HL-60 (cell line): ENCODE results near the gene FBXW4.
A peak's percentile ranks its signal among the peaks of the same experiment; 100 is the strongest.
"Not testable (repeated sequence)": the region's sequence is repeated elsewhere in the genome, so short reads cannot be mapped to it uniquely, and the experiment has no call there.

ENCODE experiments used
- DNase-seq, 2 experiments: peaks; one replicate each; pipeline ENCODE4 v3.0.0-alpha.2; 2010 to 2020; ENCODE audit warnings: low read depth in 1 of 2, low spot score in 1 of 2
- H3K27ac ChIP-seq: fragments of 250-450 bp; sonication (Bioruptor Pico); replicated peaks from 2 replicates; pipeline ENCODE4 v1.5.1; 2020; ENCODE audit warnings: mild to moderate bottlenecking, moderate library complexity
- H3K27me3 ChIP-seq: fragments of 250-450 bp; sonication (Bioruptor Pico); 2 replicates; pipeline ENCODE4 v1.5.1; 2021; ENCODE audit warnings: mild to moderate bottlenecking, moderate library complexity; ENCODE audit not compliant: insufficient read depth, poor library complexity, severe bottlenecking
- H3K4me3 ChIP-seq: replicated peaks from 2 replicates; pipeline ENCODE4 v1.5.1; 2011; ENCODE audit warnings: mild to moderate bottlenecking, control low read depth, low read length; ENCODE audit not compliant: insufficient read depth
- GABPA ChIP-seq: IDR thresholded peaks from 2 replicates; pipeline ENCODE4 v1.6.1; 2012; ENCODE audit warnings: low read depth
- POLR2AphosphoS5 ChIP-seq: IDR thresholded peaks from 2 replicates; pipeline ENCODE4 v1.6.1; 2012; ENCODE audit warnings: low read depth
- REST ChIP-seq: IDR thresholded peaks from 2 replicates; pipeline ENCODE4 v1.6.1; 2012; ENCODE audit warnings: low read depth; ENCODE audit not compliant: insufficient replicate concordance
- SPI1 ChIP-seq: IDR thresholded peaks from 2 replicates; pipeline ENCODE4 v1.6.1; 2012; ENCODE audit warnings: low read depth, mild to moderate bottlenecking, borderline replicate concordance
- TF ChIP-seq, protein P1 (sequence below): IDR thresholded peaks from one replicate; pipeline ENCODE4 v1.5.1; 2011; ENCODE audit warnings: low read length, control low read depth, inconsistent platforms; ENCODE audit not compliant: insufficient read depth

Gene FBXW4

GRCh38 chr10:101595591-101596433 is 99.2 kb downstream of the FBXW4 start:
- no peak for DNase-seq
- TF ChIP-seq, protein P1, sequence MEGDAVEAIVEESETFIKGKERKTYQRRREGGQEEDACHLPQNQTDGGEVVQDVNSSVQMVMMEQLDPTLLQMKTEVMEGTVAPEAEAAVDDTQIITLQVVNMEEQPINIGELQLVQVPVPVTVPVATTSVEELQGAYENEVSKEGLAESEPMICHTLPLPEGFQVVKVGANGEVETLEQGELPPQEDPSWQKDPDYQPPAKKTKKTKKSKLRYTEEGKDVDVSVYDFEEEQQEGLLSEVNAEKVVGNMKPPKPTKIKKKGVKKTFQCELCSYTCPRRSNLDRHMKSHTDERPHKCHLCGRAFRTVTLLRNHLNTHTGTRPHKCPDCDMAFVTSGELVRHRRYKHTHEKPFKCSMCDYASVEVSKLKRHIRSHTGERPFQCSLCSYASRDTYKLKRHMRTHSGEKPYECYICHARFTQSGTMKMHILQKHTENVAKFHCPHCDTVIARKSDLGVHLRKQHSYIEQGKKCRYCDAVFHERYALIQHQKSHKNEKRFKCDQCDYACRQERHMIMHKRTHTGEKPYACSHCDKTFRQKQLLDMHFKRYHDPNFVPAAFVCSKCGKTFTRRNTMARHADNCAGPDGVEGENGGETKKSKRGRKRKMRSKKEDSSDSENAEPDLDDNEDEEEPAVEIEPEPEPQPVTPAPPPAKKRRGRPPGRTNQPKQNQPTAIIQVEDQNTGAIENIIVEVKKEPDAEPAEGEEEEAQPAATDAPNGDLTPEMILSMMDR: no peak
- TF ChIP-seq POLR2AphosphoS5: no peak
- TF ChIP-seq GABPA: no peak
- no peak for TF ChIP-seq REST
- no peak for TF ChIP-seq SPI1
- H3K27me3 ChIP-seq: no peaks in the 10 kb centered on the region
- no peak overlapping the region for H3K4me3 ChIP-seq
- H3K27ac ChIP-seq: no peak overlapping the region

DNA sequence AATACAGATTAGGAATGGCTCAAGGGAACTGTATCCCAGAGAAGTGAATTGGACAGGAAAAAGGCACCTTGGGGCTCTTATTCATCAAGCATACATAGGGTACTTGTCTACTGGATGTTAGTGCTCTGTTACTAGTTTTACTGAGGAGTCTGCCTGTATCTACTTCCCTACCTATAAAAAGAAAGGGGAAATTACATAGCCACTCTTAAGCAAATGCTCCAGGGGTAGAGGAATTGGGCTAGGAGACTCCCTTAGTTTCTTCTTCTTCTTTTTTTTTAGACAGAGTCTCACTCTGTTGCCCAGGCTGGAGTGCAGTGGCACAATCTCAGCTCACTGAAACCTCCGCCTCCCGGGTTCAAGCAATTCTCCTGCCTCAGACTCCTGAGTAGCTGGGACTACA is 101.6 kb downstream of the FBXW4 start:
- H3K27me3 ChIP-seq, H3K27ac ChIP-seq, H3K4me3 ChIP-seq: not testable (repeated sequence)
- peak in 1 of 2 experiments; percentile 31 for DNase-seq

DNA sequence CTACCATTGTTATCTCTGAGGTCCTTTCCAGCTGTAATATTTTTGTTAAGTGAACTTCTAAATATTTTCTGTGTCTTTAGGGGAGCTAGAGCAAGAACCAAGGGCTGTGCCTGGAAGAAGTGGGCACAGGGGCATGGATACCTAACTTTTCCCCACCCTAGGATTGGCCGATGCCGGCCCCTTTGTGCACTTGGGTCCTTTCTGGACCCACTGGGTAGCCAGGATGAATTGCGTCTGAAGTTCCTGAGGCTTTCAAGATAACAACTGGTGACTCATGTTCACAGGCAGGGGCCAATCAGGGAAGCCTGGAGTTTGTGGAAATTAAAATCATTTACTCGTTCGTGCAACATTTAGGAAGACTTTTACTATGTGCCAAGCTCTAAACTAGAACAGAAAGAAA is 106.1 kb downstream of the FBXW4 start:
- peak overlapping the region; percentile 74; the same call in 1 of the 2 replicates for H3K27ac ChIP-seq
- H3K27me3 ChIP-seq: no peaks in the 10 kb centered on the region
- H3K4me3 ChIP-seq: peak overlapping the region; percentile 83
- TF ChIP-seq, protein P1: no peak
- TF ChIP-seq REST: no peak
- no peak for DNase-seq

GRCh38 chr10:101587725-101588653 is 107.0 kb downstream of the FBXW4 start, which contains the start of the genes DPCD and POLL:
TSS of gene DPCD (plus strand) at chr10:101588321. CDS start at chr10:101588337, 16 bp downstream.
TSS of gene POLL (minus strand) at chr10:101588257. CDS start at chr10:101587360, 897 bp downstream.
- peak within 1 kb of the TSS; percentile 83 for H3K4me3 ChIP-seq
- TF ChIP-seq, protein P1: no peak
- TF ChIP-seq POLR2AphosphoS5 (no peak), SPI1 (peak; percentile 18; the same call in 1 of the 2 replicates), REST (no peak), GABPA (peak; percentile 96)
- DNase-seq: peak; percentile 81 to 96
- H3K27me3 ChIP-seq: no peaks in the 10 kb centered on the region
- peak within 1 kb of the TSS; percentile 74 for H3K27ac ChIP-seq
